Mesothelial cell of epicardium (in vitro differentiated cells): ENCODE results near the gene PNMA1. TPM values are rescaled to one million over a fixed set of nuclear protein-coding genes. Genes with fewer than 3 reads are reported as not detected.

Source experiments
- DNase-seq, 2 experiments: peaks; one replicate each; pipeline ENCODE4 v3.0.0; 2021; ENCODE audit warnings: low spot score in 2 of 2; ENCODE audit not compliant: unreplicated experiment in 2 of 2
- H3K27ac Mint-ChIP-seq: 2 replicates; pipeline ENCODE4 v1.8.0; 2021; ENCODE audit warnings: mixed read lengths
- H3K27me3 Mint-ChIP-seq: 2 replicates; pipeline ENCODE4 v1.8.0; 2021; ENCODE audit warnings: low read depth, mixed read lengths
- H3K36me3 Mint-ChIP-seq: 2 replicates; pipeline ENCODE4 v1.8.0; 2021; ENCODE audit warnings: mixed read lengths
- H3K4me1 Mint-ChIP-seq: 2 replicates; pipeline ENCODE4 v1.8.0; 2021; ENCODE audit warnings: mixed read lengths
- H3K4me3 Mint-ChIP-seq: 2 replicates; pipeline ENCODE4 v1.8.0; 2021; ENCODE audit warnings: mild to moderate bottlenecking, moderate library complexity, mixed read lengths
- H3K9me3 Mint-ChIP-seq: 2 replicates; pipeline ENCODE4 v1.8.0; 2021; ENCODE audit warnings: mixed read lengths
- total RNA-seq: library from RNA; stranded (reverse); gene quantifications from 3 replicates; pipeline ENCODE4 v1.2.1, GENCODE V29; 2021
- TF ChIP-seq, protein P1 (sequence below): fragments of 200-600 bp; sonication (generic); IDR thresholded peaks from one replicate; pipeline ENCODE4 v1.5.0; 2021; ENCODE audit warnings: antibody characterized with exemption; ENCODE audit not compliant: unreplicated experiment

The PNMA1 gene
- total RNA-seq, 1 donor from 2014 or later, result 46.4 TPM

- TF ChIP-seq, protein P1, sequence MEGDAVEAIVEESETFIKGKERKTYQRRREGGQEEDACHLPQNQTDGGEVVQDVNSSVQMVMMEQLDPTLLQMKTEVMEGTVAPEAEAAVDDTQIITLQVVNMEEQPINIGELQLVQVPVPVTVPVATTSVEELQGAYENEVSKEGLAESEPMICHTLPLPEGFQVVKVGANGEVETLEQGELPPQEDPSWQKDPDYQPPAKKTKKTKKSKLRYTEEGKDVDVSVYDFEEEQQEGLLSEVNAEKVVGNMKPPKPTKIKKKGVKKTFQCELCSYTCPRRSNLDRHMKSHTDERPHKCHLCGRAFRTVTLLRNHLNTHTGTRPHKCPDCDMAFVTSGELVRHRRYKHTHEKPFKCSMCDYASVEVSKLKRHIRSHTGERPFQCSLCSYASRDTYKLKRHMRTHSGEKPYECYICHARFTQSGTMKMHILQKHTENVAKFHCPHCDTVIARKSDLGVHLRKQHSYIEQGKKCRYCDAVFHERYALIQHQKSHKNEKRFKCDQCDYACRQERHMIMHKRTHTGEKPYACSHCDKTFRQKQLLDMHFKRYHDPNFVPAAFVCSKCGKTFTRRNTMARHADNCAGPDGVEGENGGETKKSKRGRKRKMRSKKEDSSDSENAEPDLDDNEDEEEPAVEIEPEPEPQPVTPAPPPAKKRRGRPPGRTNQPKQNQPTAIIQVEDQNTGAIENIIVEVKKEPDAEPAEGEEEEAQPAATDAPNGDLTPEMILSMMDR, result no peak
- DNase-seq, result no peak
- no peaks in the 10 kb centered on the region for H3K4me1 Mint-ChIP-seq
- H3K9me3 Mint-ChIP-seq, result no peaks in the 10 kb centered on the region
- peaks cover 13% of the 10 kb centered on the region for H3K36me3 Mint-ChIP-seq
- no peaks in the 10 kb centered on the region for H3K27me3 Mint-ChIP-seq
- H3K27ac Mint-ChIP-seq, result no peak overlapping the region
- H3K4me3 Mint-ChIP-seq, result no peak overlapping the region
Measured at GRCh38 chr14:73680821-73681220, 33.4 kb downstream of the PNMA1 start.

DNA sequence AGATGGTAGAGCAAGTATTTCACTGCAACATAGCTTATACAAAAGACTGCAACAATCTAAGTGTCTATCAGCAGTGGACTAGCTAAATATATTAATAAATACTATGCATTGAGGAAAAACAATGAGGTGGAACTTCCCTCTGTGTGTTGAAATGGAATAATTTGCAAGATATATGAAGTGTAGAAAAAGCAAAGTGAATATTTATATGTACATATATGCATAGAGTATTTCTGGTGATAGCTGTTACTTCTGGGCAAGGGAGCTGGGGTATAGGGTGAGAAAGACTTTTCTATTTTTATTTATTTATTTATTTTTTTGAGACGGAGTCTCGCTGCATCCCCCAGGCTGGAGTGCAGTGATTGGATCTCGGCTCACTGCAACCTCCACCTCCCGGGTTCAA, 35.5 kb downstream of the PNMA1 start:
- Mint-ChIP-seq H3K4me1 (no peaks in the 10 kb centered on the region), H3K36me3 (peaks cover 13% of the 10 kb centered on the region)
- TF ChIP-seq, protein P1, result no peak

DNA sequence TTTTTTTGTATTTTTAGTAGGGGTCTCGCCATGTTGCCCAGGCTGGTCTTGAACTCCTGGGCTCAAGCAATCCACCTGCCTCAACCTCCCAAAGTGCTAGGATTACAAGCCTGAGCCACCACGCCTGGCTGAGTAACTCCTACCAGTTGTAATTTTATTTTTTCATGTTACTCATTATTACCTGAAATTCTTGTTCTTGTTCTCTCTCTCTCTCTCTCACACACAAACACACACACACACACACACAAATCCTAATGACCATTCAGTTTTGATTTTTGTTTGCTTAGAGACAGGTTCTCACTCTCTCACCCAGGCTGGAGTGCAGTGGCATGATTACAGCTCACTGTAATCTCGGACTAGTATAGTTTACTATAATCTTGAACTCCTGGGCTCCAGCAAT, 39.2 kb downstream of the PNMA1 start:
- DNase-seq, result no peak
- Mint-ChIP-seq H3K27me3 (no peaks in the 10 kb centered on the region), H3K36me3 (peaks cover 13% of the 10 kb centered on the region), H3K4me1 (no peaks in the 10 kb centered on the region), H3K4me3 (no peak overlapping the region), H3K27ac (no peak overlapping the region), H3K9me3 (no peaks in the 10 kb centered on the region)
- TF ChIP-seq, protein P1, result no peak

More for the DNA sequence above, 35.5 kb downstream of the PNMA1 start:
- H3K27me3 Mint-ChIP-seq, result no peaks in the 10 kb centered on the region
- H3K4me3 Mint-ChIP-seq, result no peak overlapping the region
- no peak overlapping the region for H3K27ac Mint-ChIP-seq
- no peaks in the 10 kb centered on the region for H3K9me3 Mint-ChIP-seq
- DNase-seq, result no peak

DNA sequence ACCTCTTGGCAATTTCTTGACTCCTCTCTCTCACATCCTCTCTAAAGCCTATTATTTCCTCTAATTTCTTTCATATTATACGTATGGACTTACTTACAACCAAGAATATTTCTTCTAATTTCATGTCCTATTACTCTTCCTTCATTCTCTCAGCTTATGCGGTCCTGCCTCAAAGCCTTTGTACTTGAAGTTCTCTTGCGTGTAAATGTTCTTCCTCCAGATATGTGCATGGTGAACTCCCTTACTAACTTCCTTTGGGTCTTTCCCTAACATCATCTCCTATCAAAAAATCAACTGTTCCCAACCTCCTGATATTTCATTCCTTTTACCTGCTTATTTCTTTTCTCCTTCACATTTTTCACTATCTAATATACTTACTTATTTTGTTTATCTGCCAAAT, 46.3 kb downstream of the PNMA1 start:
- no peak for DNase-seq
- TF ChIP-seq, protein P1, result no peak
- Mint-ChIP-seq H3K4me1 (peaks cover 6% of the 10 kb centered on the region), H3K27ac (no peak overlapping the region), H3K4me3 (no peak overlapping the region), H3K36me3 (peaks cover 1% of the 10 kb centered on the region), H3K9me3 (peaks cover under 1% of the 10 kb centered on the region), H3K27me3 (no peaks in the 10 kb centered on the region)

DNA sequence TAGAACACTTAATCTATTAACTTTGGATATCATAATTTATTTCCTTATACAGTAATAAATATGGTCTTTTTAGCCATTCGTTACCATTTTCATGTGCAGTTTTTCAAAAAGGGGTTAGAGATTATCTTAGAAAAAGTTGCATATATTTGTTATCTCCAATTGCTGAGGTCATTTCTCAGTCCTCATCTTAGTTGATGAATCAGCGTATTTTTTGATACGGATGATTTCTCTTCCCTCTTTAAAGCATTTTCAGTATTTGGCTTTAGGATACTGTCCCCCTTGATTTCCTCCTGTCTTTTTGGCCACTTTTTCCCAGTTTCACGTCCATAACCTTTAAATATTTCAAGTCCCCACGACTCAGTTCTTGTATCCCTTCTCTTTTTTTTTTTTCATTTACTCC, 47.6 kb downstream of the PNMA1 start:
- Mint-ChIP-seq H3K36me3 (peaks cover 8% of the 10 kb centered on the region), H3K9me3 (peaks cover 7% of the 10 kb centered on the region), H3K27ac (no peak overlapping the region), H3K4me1 (peaks cover 6% of the 10 kb centered on the region), H3K4me3 (no peak overlapping the region), H3K27me3 (no peaks in the 10 kb centered on the region)
- no peak for DNase-seq
- TF ChIP-seq, protein P1, result no peak

- no peak for DNase-seq
- Mint-ChIP-seq H3K27ac (no peak overlapping the region), H3K9me3 (peaks cover 7% of the 10 kb centered on the region), H3K4me3 (no peak overlapping the region), H3K36me3 (peaks cover 8% of the 10 kb centered on the region), H3K4me1 (peaks cover 6% of the 10 kb centered on the region), H3K27me3 (no peaks in the 10 kb centered on the region)
- TF ChIP-seq, protein P1, result no peak
Measured at GRCh38 chr14:73665130-73665529, 49.1 kb downstream of the PNMA1 start.
